Stimulated activated CD4-positive, alpha-beta T cell treated with anti-CD3 and anti-CD28 coated beads, Interleukin-2, amount 100 ng/mL, for 48 hours (primary cell): Measurements from ENCODE around the gene ESR2.
"Not testable (repeated sequence)": the region's sequence is repeated elsewhere in the genome, so short reads cannot be mapped to it uniquely, and the experiment has no call there.

Source experiments
- DNase-seq, 2 donors: peaks; one replicate each; pipeline ENCODE4 v3.0.0-alpha.2; 2020

ESR2 gene

DNA sequence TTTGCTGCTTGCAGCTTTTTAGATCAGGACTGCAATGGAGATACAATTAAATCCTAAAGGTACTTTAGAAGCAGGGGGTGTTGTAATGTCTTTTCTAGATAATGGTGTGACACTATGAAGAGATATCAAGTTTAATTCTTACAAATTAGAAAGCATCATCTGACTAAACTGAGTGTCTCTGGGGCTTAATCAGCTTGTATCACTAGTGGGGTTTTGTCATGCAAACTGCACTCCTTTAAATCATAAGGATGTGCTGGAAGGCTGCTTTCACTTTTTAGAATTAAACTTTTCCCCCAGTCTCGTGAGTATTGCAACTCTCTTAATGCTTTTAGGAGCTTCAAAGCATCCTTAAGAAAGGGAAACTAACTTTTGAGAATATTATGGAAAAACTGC lies 218.6 kb downstream of the ESR2 start:
- no peak for DNase-seq

DNA sequence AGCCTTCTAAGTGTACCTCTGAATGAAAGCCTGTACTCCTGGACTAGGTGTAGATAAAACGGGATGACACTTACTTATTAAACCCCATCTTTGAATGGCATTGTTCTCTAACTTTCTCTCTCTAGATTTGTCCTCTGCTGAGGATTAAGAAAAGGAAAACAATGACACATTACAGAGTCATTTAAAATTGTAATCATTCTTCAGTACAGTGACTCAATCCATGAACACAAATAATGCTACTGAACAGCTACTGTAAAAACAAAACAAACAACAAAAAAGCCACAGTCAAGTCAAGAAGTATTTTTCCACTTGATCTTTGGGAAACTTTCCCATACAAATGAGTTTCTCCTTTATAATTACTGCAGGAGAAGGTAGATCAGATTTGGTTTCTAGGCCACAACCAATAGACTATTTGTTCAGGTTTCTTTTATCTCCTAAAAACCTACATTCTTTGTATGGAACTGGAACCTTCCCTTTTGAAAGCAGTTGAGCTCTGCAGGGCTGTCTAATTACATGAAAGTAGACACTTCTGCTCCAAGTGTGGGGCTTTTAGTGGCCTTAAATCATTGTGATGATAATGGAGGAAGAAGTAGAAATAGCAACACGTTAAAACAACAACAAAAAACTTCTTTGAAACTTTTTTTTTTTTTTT lies 219.1 kb downstream of the ESR2 start:
- no peak for DNase-seq

DNA sequence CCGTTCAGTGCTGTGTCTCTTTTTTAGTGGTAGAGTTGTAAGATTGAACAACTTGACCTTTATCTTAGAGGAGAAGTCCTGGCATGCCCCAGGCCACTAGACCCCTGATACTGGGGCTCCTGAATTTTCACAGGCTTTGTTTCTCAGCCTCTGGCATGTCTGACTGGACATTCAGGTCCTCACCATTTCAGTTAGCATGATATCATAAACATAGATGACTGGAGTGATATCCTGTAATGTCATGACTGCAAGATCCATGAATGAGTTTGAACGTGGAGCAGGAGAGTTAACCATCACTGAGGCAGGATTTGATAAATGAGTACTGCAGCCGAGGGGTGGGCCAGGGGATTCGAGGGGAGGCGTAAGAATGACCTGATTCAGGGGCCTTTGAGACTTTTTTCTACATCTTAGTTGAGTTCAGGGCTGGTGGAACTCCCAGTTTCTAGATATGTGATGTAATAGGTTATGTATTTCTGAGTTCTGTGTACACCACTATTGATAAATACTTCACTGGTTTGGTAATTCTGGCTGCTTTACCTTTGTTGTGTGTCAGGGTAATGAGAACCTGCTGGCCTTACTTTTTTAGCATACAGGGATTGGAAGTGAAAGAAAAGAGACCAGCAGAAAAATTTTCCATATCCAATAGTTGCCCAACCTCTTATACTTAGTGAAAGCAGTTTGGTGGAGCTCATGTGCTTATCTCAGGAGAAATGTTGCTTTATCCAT lies 224.4 kb downstream of the ESR2 start:
- no peak for DNase-seq

DNA sequence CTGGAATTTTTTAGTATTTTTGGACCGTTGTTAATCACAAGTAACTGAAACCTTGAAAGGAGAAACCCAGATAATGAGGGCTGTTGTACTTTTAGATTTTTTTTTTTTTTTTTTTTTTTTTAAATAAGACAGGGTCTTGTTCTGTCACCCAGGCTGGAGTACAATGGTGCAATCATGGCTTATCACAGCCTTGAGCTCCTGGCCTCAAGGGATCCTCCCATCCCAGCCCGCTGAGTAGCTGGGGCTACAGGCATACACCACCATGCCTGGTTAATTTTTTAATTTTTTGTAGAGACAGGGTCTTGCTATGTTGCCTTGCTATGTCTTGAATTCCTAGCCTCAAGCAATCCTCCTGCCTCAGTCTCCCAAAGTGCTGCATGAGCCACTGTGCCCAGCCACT lies 229.7 kb downstream of the ESR2 start:
- DNase-seq, result no peak

DNA sequence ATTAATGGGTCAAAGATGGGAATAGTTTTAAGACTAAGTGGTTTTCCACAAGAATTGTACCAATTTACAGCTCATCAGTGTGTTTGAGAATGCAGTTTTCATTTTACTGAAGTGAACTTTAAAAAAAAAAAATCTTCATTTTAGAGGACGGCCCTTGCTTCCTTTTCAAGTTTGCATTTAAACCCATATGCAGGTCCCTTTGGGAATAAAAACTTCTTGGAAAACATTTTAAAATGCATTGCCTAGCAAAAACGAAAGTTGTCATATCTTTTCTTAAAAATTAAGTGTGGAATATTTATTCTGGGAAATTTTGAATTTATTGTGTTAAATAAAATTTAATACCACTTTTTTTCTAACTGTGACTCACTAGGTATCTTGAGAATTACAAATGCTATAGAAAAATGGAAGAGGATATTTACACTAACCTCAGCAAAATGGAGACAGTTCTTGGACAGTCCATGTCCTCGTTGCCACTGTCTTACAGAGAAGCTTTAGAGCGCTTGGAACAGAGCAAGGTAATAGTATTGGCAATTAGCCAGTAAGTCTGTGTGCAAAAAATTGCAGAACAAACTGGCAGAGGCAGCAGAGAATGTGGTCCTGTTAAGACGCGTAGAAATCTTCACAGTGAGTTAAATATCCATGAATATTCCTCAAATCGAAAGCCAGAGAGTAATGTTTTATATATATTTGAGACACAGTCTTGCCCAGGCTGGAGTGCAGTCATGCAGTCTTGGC lies 231.6 kb downstream of the ESR2 start:
- DNase-seq, result no peak

DNA sequence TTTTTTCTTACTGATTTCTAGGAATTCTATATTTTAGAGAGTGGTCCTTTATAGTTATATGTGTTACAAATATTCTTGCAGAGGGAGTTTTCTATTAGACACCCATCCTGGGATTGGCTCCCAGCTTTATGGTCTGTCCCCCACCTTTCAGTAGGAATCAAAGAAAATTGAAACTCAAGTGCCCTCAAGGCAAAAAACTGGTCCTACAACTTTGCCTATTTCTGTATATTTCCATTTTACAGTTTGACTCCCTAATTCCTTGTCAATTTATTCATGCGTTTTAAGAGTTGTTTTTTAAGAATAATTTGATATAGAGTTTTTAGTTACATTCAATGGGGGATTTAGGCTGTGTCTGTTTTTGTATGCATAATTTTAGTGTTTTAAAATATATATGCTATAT lies 232.5 kb downstream of the ESR2 start:
- no peak for DNase-seq

DNA sequence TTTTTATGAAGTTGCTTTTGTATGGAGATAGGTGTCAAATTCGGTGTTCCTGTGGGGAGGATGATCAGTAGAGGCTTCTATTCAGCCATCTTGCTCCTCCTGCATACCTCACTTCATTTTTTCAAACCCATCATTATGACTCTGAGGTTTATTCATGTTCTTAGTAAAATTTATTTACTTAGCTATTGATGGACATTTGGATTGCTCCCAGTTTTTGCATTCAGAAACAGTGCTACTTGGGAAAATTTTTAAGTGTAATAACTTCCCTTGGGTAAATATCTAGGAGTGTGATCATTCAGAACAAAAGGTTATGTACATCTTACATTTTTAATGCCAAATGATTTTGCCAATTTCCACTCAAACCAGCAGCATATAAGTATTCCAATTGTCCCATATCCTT lies 233.1 kb downstream of the ESR2 start:
- no peak for DNase-seq

DNA sequence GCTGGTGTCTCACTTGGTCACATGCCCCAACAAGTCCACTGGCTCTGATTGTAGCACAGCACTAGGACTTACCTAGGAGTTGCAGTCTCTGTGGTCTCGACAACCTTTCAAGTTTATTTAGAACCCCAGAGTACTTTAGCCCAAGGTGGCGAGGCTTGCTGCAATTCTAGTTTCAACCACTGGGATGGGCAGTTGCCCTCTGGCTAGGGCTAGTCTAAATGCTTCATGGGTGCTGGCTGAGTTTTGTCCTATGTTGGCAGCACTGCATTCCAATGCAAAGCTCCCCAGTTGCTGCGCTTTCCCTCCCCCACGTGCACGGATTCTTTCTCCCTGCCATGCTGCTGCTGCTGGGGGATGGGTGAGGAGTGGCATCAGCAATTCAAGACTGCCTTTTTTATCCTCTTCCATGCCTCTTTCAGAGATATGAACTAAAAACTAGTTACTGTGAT lies 233.5 kb downstream of the ESR2 start:
- DNase-seq, result peak; percentile 11

DNA sequence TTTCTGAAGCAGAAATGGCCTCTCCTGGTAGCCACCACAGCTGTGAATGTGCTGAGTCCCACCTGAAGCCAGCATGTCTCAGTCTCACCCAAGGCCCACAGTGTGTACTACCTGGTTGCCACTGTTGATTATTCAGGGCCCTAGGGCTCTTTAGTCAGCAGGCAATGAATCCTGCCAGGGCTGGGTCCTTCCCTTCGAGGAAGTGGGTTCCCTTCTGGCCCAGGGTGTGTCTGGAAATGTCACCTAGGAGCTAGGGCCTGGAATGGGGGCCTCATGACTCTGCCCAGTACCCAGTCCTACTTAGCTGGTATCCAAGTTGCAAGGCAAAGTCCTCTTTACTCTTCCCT lies 234.0 kb downstream of the ESR2 start:
- DNase-seq, result no peak

DNA sequence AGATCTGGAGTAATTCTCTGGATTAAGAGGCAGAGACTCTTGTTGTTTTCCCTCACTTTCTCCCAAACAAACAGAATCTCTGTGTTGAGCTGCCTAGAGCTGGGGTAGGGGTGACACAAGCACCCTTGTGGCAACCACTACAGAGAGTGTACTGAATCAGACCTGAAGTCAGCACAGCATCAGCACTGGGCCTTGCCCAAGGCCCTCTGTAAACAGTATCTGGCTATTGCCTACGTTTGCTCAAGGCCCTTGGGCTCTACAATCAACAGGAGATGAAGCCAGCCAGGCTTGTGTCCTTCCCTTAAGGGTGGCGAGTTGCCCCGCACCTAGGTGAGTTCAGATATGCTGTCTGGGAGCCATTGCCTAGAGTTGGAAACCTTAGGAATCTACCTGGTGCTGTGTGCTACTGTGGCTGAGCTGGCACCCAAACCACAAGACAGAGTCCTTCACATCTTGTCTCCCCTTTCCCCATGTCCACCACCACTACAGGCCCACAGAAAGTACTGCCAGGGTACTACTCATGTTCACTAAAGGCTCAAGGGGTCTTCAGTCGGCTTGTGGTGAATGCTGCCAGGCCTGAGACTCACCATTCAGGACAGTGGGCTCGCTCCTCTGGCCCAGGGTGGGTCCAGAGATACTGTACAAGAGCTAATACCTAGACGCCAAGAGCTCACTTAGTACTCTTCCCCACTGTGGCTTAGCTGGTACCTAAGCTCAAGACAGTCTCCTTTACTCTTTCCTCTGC lies 234.5 kb downstream of the ESR2 start:
- no peak for DNase-seq

DNA sequence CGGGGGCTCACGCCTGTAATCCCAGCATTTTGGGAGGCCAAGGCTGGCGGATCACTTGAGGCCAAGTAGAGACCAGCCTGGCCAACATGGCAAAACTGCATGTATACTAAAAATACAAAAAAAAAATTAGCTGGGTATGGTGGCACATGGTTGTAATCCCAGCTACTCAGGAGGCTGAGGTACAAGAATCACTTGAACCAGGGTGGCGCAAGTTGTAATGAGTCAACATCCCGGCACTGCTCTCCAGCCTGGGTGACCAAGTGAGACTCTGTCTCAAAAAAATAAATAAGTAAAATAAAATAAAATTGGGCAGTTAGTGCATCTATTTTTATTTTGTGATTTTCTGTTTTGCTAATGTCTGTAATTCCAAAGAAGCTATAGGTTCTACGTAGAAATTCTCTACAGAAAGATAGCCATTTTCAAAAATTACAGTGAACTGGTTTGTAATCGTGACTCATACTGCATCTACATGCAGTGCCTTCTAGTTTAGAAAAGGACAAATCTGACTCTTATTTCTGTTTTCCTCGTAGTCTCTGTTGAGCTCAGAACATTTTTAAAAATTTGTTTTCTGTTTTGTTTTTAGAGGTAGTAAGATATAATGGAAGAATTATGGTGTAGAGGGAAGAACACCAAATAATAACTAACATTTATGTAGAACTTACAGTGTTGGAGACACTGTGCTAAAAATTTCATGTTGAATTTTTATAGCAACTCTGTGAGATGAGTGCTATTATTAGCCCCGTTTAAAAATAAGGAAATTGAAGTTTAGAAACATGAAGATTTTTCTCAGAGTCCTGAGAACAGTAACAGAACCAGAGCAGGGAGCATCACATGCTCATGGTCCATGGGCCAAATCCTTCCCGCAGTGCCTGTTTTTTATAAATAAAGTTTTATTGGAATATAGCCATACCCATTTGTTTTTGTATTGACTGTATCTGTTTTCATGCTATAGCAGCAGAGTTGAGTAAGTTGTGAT lies 240.2 kb downstream of the ESR2 start:
- no peak for DNase-seq

DNA sequence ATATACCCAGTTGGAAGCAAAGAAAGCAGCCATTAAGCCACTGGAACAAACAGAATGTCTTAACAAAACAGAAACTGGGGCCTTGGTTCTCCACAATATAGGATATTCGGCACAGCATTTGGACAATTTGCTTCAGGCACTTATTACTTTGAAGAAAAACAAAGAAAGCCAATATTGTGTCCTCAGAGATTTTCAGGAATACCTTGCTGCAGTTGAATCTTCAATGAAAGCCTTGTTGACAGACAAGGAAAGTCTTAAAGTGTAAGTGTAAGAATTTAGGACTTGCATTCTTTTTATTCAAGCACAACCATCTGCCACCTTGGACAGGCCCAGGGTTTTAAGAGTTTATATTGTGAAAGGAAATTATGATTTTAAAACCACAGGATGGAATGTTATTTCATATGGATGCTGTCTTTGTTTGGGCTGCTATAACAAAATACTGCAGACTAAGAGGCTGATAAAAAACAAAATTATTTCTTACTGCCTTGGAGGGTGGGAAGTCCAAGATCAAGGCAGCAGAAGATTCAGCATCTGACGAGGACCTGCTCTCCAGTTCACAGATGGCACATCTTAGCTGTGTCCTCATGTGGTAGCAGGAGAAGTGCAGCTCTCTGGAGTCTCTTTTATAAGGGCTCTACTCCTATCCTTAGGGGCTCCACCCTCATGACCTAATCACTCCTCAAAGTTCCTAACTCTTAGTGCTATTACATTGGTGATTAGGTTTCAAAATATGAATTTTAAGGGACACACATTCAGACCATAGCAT lies 244.4 kb downstream of the ESR2 start:
- no peak for DNase-seq

DNA sequence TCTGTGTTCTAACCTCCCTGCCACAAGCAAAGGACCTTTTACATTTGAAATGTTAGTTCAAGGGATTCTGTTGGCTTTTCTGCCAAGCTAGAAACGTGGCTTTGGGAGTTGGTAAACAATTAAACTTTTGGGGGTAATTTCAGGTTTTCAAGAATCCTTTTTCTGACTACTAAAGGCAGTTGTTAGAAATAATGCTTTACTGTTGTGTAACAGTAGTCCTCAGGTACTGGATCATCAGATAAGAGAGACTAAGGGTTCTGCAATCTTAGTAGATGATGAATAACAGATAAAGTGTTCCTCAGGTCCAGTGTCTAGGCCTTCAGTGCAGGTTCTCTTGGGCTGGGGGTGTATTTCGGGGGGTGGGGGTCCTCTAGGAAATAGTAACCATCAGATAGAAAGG lies 249.1 kb downstream of the ESR2 start:
- DNase-seq, result no peak

DNA sequence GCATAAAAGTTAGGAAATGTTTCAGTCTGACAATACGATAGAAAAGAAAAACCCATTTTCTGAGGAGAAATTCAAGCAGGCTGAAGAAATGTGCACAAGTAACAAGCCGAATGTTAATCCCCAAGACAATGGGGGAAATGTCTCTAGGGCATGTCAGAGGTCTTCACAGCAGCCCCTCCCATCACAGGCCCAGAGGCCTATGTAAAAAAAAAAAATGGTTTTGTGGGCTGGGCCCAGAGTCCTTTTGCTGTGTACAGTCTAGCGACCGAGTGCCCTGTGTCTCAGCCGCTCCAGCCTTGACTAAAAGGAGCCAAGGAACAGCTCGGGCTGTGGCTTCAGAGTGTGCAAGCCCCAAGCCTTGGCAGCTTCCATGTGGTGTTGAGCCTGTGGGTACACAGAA lies 250.9 kb downstream of the ESR2 start:
- DNase-seq, result not testable (repeated sequence)

DNA sequence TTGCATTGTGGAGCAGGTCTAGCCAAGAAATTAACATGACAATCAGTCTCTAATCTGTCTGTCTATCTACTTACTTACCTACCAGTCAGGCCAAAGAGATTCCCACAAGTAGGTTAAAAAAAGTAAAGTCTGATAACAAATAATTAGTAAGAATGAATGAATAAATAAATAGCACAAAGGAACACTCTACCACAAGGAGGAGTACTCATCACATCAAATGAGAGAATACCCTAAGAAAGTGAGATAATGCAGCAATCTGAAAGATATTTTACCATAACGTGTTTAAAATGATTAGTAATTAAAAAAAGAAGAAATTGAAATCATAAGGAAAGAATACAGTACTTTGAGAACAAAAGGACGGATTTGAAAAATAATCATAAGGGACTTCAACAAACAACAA lies 254.1 kb downstream of the ESR2 start:
- no peak for DNase-seq

DNA sequence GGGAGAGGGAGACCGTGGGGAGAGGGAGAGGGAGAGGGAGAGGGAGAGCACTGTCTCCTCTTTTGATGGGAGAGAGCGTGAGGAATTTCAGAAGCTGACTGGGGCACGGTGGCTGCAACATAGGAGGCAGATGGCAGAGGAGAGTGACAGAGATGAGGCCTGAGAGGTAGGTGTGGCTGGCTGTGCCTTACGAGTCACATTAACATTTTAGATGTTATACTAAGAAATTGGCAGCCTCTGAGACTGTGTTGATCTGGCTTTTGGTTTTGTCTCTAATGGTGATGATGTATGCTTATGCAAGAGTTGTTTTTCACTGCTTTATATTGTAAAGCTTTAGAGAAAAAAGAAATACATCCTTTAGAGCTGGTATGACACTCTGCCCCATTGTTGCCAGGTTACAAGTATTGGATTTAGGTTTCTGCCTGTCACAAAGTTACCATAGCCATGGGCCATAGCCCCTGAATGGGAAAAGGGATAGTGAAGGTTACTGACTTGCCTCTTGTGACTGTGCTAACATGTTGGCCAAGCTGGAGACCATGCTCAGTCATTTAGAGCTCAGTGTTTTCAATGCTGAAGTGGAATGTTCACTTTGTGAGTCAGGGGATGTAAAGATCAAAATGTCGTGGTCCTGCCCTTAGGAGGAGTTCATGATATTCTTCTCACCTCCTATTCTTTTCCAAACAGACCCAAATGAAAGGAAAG lies 255.2 kb downstream of the ESR2 start:
- no peak for DNase-seq

DNA sequence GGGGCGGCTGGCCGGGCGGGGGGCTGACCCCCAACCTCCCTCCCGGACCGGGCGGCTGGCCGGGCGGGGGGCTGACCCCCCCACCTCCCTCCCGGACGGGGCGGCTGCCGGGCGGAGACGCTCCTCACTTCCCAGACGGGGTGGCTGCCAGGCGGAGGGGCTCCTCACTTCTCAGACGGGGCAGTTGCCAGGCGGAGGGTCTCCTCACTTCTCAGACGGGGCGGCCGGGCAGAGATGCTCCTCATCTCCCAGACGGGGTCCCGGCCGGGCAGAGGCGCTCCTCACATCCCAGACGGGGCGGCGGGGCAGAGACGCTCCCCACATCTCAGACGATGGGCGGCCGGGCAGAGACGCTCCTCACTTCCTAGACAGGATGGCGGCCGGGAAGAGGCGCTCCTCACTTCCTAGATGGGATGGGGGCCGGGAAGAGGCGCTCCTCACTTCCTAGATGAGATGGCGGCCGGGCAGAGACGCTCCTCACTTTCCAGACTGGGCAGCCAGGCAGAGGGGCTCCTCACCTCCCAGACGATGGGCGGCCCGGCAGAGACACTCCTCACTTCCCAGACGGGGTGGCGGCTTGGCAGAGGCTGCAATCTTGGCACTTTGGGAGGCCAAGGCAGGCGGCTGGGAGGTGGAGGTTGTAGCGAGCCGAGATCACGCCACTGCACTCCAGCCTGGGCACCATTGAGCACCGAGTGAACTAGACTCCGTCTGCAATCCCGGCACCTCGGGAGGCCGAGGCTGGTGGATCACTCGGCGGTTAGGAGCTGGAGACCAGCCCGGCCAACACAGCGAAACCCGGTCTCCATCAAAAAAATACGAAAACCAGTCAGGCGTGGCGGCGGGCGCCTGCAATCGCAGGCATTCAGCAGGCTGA lies 256.1 kb downstream of the ESR2 start:
- not testable (repeated sequence) for DNase-seq

DNA sequence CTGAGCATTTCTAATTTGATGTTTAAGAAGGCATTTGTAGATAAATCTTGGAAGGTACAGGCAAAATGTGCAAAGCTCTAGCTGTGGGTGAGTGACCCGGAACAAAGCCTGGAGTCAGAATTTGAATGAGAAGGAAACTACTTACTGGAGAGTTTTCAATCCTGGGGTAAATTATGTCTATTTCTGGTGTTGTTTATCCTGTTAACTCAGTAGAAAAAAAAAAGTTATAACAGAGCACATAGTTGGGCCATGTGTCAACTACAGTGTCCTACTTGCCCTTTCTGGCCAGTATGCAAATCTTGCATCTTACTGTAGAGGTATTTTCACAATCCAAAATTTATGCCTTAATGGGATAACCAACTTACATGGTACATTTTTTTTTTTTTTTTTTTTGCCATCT lies 259.0 kb downstream of the ESR2 start:
- DNase-seq, result no peak
